Activated CD4-positive, alpha-beta memory T cell treated with anti-CD3 and anti-CD28 coated beads for 36 hours (primary cell): ENCODE measurements around the gene PSMD6. TPM values are rescaled to one million over a fixed set of nuclear protein-coding genes. Genes with fewer than 3 reads are reported as not detected.
A peak's percentile ranks its signal among the peaks of the same experiment; 100 is the strongest.

Experiments
- CTCF ChIA-PET: fragments of 350-600 bp; sonication (Branson Sonifier 250); formaldehyde crosslinking; loops from one replicate; lab custom pipeline; 2021; ENCODE audit warnings: antibody characterized with exemption, inconsistent platforms; lab: Charles Lee
- POLR2A ChIA-PET: fragments of 350-600 bp; sonication (Branson Sonifier 250); formaldehyde crosslinking; loops from one replicate; lab custom pipeline; 2021; ENCODE audit warnings: antibody characterized with exemption; lab: Charles Lee
- DNase-seq: peaks from one replicate; pipeline ENCODE4 v3.0.0-alpha.2; 2020
- H3K27ac Mint-ChIP-seq: one replicate; pipeline ENCODE4 v1.8.0; 2021; ENCODE audit warnings: mixed read lengths
- H3K27me3 Mint-ChIP-seq: one replicate; pipeline ENCODE4 v1.8.0; 2021; ENCODE audit warnings: mixed read lengths
- H3K36me3 Mint-ChIP-seq: one replicate; pipeline ENCODE4 v1.8.0; 2021; ENCODE audit warnings: mixed read lengths
- H3K4me1 Mint-ChIP-seq: one replicate; pipeline ENCODE4 v1.8.0; 2021; ENCODE audit warnings: low read depth, mixed read lengths
- H3K4me3 Mint-ChIP-seq: one replicate; pipeline ENCODE4 v1.8.0; 2021; ENCODE audit warnings: mild to moderate bottlenecking, mixed read lengths
- H3K9me3 Mint-ChIP-seq: one replicate; pipeline ENCODE4 v1.8.0; 2021; ENCODE audit warnings: mixed read lengths
- intact Hi-C: fragments of 100-400 bp; cut with micrococcal nuclease; formaldehyde crosslinking; loops from one replicate; pipeline ENCODE4 v1.15.1; 2023
- total RNA-seq, 2 experiments: library from RNA; stranded (reverse); gene quantifications; one replicate each; pipeline ENCODE4 v1.2.3, GENCODE V29; 2021

Gene PSMD6
- total RNA-seq, 2 experiments from 2014 or later: 104 to 109 TPM

DNA sequence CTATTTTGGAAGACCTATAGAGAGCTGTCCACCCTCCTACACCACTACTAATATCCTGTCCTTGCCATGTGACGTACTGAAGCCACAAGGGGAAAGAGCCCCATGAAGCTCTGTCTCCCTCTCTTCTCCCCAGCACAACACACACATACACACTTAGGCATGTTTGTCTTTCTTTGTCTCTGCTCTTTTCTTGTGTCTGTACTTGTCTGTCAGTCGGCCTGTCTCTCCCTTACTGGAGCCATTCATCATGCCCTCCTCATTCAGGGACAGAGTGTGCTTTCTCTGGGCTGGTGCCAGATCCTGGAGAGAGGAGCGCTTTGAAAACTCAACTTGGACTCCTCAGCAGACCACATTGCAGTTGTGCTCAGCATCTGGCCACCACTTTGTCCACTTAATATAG is 47.6 kb downstream of the PSMD6 start:
- peaks cover 14% of the 10 kb centered on the region for H3K36me3 Mint-ChIP-seq
- ChIA-PET CTCF (interaction anchor here (6.8 to 25.3 kb wide), 2 partner anchors 9 to 18 kb away, joined by 130 to 360 read pairs; no protein-coding TSS in a partner anchor), POLR2A (interaction anchor here (6.6 kb wide), 1 partner anchor 9 kb away, joined by 51 read pairs; no protein-coding TSS in a partner anchor)
- H3K4me1 Mint-ChIP-seq: peaks cover 92% of the 10 kb centered on the region
- H3K27ac Mint-ChIP-seq: peak overlapping the region; percentile 63
- intact Hi-C loops: no loop called here
- no peak for DNase-seq
- H3K9me3 Mint-ChIP-seq: no peaks in the 10 kb centered on the region
- H3K4me3 Mint-ChIP-seq: no peak overlapping the region
- H3K27me3 Mint-ChIP-seq: no peaks in the 10 kb centered on the region

DNA sequence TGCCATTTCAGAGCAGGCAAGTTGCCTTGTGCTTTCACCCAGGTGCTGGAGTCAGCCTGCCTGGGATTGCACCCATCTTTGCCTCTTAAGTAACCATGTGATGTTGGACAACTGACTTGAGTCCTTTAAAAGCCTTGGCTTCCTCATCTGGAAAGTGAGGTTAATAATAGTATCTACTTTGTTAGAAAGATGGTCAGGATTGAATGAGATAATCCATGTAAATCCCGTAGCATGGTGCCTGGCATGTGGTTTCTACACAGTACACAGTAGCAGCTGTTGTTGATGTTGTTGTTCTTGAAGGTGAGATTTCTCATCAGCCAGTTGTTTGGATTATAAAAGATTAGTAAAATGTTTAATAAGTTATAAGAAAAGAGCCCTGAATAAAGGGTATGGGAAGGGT is 48.8 kb downstream of the PSMD6 start:
- intact Hi-C loops: no loop called here
- H3K4me3 Mint-ChIP-seq: no peak overlapping the region
- CTCF ChIA-PET: interaction anchor here (25.3 kb wide), 1 partner anchor 19 kb away, joined by 360 read pairs; no protein-coding TSS in a partner anchor
- H3K27me3 Mint-ChIP-seq: no peaks in the 10 kb centered on the region
- H3K27ac Mint-ChIP-seq: peak overlapping the region; percentile 3
- peaks cover 93% of the 10 kb centered on the region for H3K4me1 Mint-ChIP-seq
- peaks cover 5% of the 10 kb centered on the region for H3K36me3 Mint-ChIP-seq
- POLR2A ChIA-PET: no interaction called here
- no peak for DNase-seq
- H3K9me3 Mint-ChIP-seq: no peaks in the 10 kb centered on the region

DNA sequence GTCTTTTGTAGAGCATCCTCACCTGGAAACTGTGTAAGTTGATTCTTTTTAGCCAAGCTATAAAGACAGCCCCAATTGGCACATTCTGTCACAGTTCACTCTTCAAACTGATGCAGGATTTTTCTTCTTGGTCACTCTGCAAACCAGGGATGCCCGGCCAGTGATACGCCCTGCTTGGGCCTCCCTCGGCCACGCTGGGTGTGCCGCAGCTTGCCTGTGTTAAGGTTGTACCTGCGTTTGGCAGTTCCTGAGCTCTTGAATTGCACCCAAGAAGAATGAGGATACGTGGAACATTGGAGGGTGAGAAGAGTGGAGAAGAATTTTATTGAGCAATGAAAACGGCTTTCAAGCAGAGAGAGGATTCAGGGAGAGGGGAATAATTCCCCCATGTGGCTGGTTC is 49.9 kb downstream of the PSMD6 start:
- Mint-ChIP-seq H3K27ac (peak overlapping the region; percentile 5), H3K27me3 (no peaks in the 10 kb centered on the region), H3K4me3 (no peak overlapping the region), H3K9me3 (no peaks in the 10 kb centered on the region), H3K36me3 (peaks cover 5% of the 10 kb centered on the region), H3K4me1 (peaks cover 94% of the 10 kb centered on the region)
- DNase-seq: no peak
- intact Hi-C loops: no loop called here
- POLR2A ChIA-PET: no interaction called here
- CTCF ChIA-PET: interaction anchor here (2.1 to 25.3 kb wide), 2 partner anchors 11 to 20 kb away, joined by 24 to 360 read pairs; no protein-coding TSS in a partner anchor

DNA sequence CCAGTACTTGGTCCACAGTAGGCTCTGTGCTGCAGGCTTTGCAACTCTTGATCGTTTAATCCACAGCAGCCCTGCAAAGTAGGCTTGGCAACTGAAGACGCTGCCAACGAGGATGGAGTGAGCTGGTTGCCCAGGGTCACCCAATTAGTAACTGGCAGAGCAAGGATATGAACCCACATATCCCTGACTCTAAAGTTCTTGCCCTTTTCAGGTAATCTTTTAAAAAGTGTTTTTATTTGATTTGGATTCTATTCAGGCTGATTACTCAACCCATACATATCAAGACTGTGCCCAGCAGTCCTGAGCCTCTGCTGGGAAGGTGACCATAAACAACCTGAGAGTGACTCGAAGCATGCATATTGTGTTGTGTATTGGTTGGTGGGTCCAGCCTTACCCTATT is 50.3 kb downstream of the PSMD6 start:
- Mint-ChIP-seq H3K36me3 (peaks cover 5% of the 10 kb centered on the region), H3K9me3 (no peaks in the 10 kb centered on the region), H3K4me1 (peaks cover 94% of the 10 kb centered on the region), H3K4me3 (no peak overlapping the region), H3K27me3 (no peaks in the 10 kb centered on the region), H3K27ac (peak overlapping the region; percentile 86)
- ChIA-PET CTCF (interaction anchor here (2.1 to 25.3 kb wide), 2 partner anchors 10 to 21 kb away, joined by 24 to 360 read pairs; no protein-coding TSS in a partner anchor), POLR2A (no interaction called here)
- intact Hi-C loops: no loop called here
- no peak for DNase-seq

DNA sequence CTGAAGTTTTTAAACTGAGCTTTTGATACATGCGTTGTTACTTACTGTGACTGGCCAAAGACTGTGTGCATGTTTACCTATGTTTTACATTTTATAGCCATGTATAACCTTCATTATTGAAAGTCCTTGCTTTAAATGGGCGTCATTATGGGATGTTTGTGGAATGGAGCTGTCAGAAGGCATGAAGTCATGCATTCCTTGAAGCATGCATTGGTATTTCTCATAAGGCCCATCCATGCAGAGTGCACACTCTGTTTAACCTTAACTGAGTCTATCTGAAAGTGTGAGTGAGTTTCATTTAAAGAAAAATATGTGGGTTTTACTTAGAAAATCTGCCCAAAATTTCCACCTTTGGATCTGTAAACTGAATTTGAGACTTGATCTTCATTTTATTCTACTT is 51.1 kb downstream of the PSMD6 start:
- Mint-ChIP-seq H3K27ac (peak overlapping the region; percentile 86), H3K27me3 (no peaks in the 10 kb centered on the region), H3K4me3 (peak overlapping the region; percentile 24), H3K4me1 (peaks cover 92% of the 10 kb centered on the region), H3K9me3 (no peaks in the 10 kb centered on the region), H3K36me3 (peaks cover 5% of the 10 kb centered on the region)
- CTCF ChIA-PET: interaction anchor here (0.8 to 25.3 kb wide), 4 partner anchors 6 to 23 kb away, joined by 3 to 360 read pairs (median 77); no protein-coding TSS in a partner anchor
- intact Hi-C loops: no loop called here
- POLR2A ChIA-PET: no interaction called here
- DNase-seq: no peak

DNA sequence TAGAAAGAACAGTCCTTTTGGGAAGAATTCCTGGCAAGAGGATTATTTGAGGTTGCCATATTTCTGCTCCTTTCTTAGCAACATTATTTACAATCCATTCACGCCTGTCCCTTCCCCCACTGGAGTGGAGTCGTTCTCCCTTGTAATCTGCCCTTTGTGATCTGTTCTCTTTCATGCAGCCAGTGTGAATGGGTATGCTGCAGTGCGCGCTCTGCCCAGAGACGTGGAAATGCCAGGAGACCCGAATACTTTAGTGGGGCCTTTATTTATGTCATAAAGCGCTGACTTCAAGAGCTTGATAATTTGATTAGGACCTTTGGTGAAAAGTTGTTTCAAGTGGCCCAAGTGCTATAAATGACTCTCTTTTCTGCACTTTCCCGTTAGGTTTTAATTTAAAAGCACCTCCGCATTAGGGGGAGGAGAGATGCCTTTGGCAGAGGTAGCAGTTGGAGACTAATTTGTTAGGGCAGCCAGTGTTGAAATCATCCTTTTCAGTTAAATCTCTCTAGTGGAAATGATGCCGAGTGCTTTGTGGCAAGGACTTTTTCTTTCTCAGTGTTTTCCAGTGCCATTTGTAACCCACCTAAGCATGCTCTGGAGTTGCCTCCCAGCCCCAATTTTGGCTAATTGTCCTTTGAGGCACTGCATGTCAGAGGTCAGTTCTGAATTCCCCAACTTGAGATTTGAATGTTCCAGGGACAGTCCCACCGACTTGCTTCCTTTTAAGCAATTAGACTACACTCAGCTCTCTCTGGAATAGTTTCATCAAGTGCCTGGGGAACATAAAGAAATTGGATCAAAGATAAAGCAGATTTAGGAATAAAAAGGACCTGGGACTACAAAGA is 52.4 kb downstream of the PSMD6 start:
- Mint-ChIP-seq H3K27ac (peak overlapping the region; percentile 90), H3K36me3 (peaks cover 5% of the 10 kb centered on the region), H3K9me3 (no peaks in the 10 kb centered on the region), H3K4me3 (peak overlapping the region; percentile 71), H3K27me3 (no peaks in the 10 kb centered on the region), H3K4me1 (peaks cover 91% of the 10 kb centered on the region)
- ChIA-PET POLR2A (interaction anchor here (0.7 kb wide), 1 partner anchor 12 kb away, joined by 3 read pairs; no protein-coding TSS in a partner anchor), CTCF (interaction anchor here (1.5 to 25.3 kb wide), 3 partner anchors 8 to 23 kb away, joined by 3 to 360 read pairs (median 130); no protein-coding TSS in a partner anchor)
- intact Hi-C loops: no loop called here
- no peak for DNase-seq

DNA sequence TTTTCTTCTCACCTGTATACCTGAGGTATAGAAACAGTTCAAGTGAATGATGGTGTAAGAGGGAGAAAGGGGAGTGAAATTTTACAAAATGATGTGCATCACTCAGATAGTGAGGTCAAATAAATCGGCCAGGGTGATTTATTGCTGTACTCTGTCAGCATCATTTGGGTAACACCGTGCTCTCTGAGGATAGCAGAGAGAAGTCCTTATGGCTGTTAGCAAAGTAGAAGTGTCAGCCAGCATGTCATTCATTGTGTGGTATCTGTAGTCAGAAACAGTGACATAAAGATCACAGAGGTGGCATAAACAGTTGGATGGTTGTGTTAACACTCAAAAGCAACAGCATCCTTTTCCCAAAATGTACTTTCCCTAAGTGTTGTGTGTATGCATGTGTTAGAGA is 53.4 kb downstream of the PSMD6 start:
- ChIA-PET CTCF (interaction anchor here (1.5 to 25.3 kb wide), 3 partner anchors 8 to 24 kb away, joined by 3 to 360 read pairs (median 130); no protein-coding TSS in a partner anchor), POLR2A (interaction anchor here (1.5 kb wide), 1 partner anchor 12 kb away, joined by 3 read pairs; no protein-coding TSS in a partner anchor)
- no peak for DNase-seq
- peaks cover 5% of the 10 kb centered on the region for H3K36me3 Mint-ChIP-seq
- peak overlapping the region; percentile 90 for H3K27ac Mint-ChIP-seq
- H3K4me3 Mint-ChIP-seq: peak overlapping the region; percentile 71
- peaks cover 94% of the 10 kb centered on the region for H3K4me1 Mint-ChIP-seq
- H3K27me3 Mint-ChIP-seq: no peaks in the 10 kb centered on the region
- no peaks in the 10 kb centered on the region for H3K9me3 Mint-ChIP-seq
- intact Hi-C loops: loop anchor here (5.0 kb wide), 1 partner anchor 108 kb away; the partner anchor contains the start of genes ATXN7 and THOC7

DNA sequence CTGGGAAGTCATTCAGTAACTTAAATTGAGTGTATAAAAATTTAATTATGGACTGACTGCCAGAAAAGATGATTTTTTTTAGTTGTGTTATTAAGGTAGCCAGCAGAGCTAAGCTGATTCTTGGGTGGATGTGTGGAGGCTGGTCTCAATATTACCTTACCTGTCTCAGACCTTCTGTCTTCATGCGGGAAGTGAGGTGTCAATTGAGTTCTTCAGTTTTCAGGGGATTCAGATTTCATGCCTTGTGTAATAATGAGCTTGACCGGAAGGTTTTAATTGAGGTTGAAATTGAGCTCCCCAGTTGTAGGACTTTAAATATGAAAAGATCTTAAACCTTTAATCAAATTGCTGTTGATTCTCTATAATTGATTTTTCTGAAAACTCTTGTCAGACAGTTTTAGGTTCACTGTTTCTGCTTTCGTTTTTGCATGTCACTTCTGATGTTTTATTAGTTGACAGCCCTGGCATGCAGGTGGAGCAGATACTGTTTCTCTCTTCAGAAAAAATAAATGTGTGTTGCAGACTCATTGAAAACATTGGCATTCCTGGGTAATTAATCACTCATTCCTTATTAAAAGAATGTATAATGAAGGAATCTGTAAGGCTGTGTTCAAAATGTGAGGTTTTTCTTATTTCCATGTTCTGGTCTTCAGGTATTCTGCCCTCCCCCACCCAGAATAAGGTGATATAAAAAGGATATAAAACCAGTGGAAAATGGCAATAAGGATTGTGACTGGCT is 54.5 kb downstream of the PSMD6 start:
- Mint-ChIP-seq H3K27me3 (no peaks in the 10 kb centered on the region), H3K27ac (peak overlapping the region; percentile 90), H3K9me3 (no peaks in the 10 kb centered on the region), H3K4me1 (peaks cover 92% of the 10 kb centered on the region), H3K36me3 (peaks cover 5% of the 10 kb centered on the region), H3K4me3 (peak overlapping the region; percentile 71)
- POLR2A ChIA-PET: interaction anchor here (0.8 to 5.8 kb wide), 5 partner anchors 9 to 54 kb away, joined by 3 to 51 read pairs (median 3); partner anchors contain the start of gene PSMD6
- intact Hi-C loops: loop anchor here (1.0 to 5.0 kb wide), 4 partner anchors 11 to 106 kb away; partner anchors contain the start of genes ATXN7 and THOC7
- no peak for DNase-seq
- CTCF ChIA-PET: interaction anchor here (0.8 to 25.3 kb wide), 5 partner anchors 10 to 62 kb away, joined by 3 to 360 read pairs (median 3); no protein-coding TSS in a partner anchor

DNA sequence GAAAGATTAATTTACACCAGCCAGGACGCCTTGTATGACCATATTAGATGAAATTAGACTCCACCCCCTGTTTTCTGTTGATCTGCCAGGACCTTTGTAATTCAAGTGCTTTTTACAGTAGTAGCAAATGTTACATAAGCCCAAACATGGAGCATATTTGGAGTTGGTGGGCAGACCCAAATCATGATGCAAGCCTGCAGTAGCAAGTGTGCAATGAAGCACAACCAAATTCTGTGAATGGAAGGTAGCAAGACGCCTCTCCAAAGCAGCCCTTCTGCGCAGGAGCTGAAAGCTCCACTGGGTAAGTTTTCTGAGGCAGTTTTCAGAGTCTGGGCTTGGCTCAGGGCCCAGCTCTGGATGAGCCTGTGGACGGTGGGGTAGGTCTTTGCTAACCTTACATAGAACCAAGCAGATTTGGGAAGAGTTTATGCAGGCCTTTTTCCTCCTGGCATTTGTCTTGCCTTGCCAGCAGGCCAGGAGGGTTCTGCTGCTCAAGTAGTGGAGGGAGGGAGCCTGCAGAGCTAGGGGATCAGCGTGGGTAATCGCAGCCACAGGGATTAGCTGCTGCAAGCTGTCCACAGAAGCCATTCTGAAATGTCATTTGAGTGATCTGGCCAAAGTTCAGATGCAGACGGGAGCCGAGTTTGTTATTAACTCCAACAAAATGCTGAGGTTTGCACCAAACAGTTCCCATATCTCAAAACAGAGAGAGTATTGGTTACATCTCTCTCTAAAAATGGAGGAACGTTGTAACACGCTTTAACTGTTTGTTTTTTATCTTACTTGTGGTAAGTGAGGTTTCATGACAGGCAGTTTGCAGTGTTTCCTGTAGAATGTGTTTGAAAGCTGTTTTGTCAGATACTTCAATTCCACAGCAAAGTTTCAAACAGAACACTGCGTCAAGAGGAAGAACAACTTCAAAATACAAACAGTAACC is 55.4 kb downstream of the PSMD6 start:
- intact Hi-C loops: loop anchor here (1.0 to 5.0 kb wide), 5 partner anchors 11 to 106 kb away; partner anchors contain the start of genes ATXN7, PSMD6 and THOC7
- Mint-ChIP-seq H3K4me3 (peak overlapping the region; percentile 71), H3K27me3 (no peaks in the 10 kb centered on the region), H3K27ac (peak overlapping the region; percentile 90), H3K4me1 (peaks cover 88% of the 10 kb centered on the region), H3K9me3 (no peaks in the 10 kb centered on the region), H3K36me3 (no peaks in the 10 kb centered on the region)
- ChIA-PET POLR2A (interaction anchor here (0.8 to 5.8 kb wide), 5 partner anchors 10 to 55 kb away, joined by 3 to 51 read pairs (median 3); partner anchors contain the start of gene PSMD6), CTCF (interaction anchor here (0.8 to 25.3 kb wide), 6 partner anchors 10 to 63 kb away, joined by 3 to 360 read pairs (median 4); no protein-coding TSS in a partner anchor)
- peak; percentile 45 for DNase-seq

DNA sequence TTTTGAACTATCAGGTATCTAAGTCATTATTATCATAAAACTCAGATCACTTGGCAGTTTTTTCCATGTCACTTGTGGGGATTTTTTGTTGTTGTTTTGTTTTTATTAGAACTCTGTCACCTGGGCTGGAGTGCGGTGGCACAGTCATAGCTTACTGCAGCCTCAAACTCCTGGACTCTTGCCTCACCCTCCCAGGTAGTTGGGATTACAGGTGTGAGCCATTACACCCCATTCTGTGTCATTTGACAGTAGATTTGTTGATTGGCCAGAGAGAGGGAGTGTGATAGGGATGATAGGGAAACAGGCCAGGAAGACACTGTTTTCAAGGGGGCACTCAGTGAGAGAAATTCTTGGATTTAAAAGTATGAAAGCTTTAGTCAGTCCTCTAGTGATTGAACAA is 56.4 kb downstream of the PSMD6 start:
- Mint-ChIP-seq H3K27me3 (no peaks in the 10 kb centered on the region), H3K4me3 (no peak overlapping the region), H3K4me1 (peaks cover 78% of the 10 kb centered on the region), H3K36me3 (no peaks in the 10 kb centered on the region), H3K9me3 (no peaks in the 10 kb centered on the region), H3K27ac (peak overlapping the region; percentile 84)
- intact Hi-C loops: loop anchor here (2.0 to 5.0 kb wide), 2 partner anchors 56 to 105 kb away; partner anchors contain the start of genes ATXN7, PSMD6 and THOC7
- CTCF ChIA-PET: interaction anchor here (2.0 to 25.3 kb wide), 3 partner anchors 9 to 27 kb away, joined by 4 to 360 read pairs (median 130); no protein-coding TSS in a partner anchor
- POLR2A ChIA-PET: interaction anchor here (5.8 kb wide), 1 partner anchor 11 kb away, joined by 51 read pairs; no protein-coding TSS in a partner anchor
- peak; percentile 33 for DNase-seq
